ENCODE data around the gene BORCS5.

DNA sequence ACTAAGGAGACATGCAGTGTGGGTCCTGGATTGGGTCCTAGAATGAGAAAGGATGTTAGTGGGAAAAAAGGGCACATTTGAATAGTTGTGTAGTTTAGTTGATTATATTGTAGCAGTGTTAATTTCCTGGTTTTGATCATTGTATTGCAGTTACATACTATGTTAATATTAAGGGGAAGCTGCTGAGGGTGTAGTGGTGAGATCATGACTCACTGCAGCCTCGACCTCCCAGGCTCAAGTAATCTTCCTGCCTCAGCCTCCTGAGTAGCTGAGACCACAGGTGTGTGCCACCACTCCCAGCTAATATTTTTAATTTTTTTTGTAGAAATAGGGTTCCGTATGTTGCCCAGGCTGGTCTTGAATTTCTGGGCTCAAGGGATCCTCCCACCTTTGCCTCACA, 21.7 kb downstream of the BORCS5 start:
- TF ChIP-seq, protein P1, sequence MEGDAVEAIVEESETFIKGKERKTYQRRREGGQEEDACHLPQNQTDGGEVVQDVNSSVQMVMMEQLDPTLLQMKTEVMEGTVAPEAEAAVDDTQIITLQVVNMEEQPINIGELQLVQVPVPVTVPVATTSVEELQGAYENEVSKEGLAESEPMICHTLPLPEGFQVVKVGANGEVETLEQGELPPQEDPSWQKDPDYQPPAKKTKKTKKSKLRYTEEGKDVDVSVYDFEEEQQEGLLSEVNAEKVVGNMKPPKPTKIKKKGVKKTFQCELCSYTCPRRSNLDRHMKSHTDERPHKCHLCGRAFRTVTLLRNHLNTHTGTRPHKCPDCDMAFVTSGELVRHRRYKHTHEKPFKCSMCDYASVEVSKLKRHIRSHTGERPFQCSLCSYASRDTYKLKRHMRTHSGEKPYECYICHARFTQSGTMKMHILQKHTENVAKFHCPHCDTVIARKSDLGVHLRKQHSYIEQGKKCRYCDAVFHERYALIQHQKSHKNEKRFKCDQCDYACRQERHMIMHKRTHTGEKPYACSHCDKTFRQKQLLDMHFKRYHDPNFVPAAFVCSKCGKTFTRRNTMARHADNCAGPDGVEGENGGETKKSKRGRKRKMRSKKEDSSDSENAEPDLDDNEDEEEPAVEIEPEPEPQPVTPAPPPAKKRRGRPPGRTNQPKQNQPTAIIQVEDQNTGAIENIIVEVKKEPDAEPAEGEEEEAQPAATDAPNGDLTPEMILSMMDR (conservative IDR thresholded peaks at IDR 0.05; ENCODE audit: low read depth, low read length) = no peak
- TF ChIP-seq EZH2 (IDR thresholded peaks at IDR 0.05; ENCODE audit: borderline replicate concordance, low read depth, low read length, poor library complexity, severe bottlenecking) = no peak

All from A673 (cell line).